Measurements from ENCODE around the gene KAZN. TPM values are rescaled to one million over a fixed set of nuclear protein-coding genes. Genes with fewer than 3 reads are reported as not detected.

KAZN gene
- total RNA-seq, 2 experiments from 2014 or later = 0.22 to 0.55 TPM

DNA sequence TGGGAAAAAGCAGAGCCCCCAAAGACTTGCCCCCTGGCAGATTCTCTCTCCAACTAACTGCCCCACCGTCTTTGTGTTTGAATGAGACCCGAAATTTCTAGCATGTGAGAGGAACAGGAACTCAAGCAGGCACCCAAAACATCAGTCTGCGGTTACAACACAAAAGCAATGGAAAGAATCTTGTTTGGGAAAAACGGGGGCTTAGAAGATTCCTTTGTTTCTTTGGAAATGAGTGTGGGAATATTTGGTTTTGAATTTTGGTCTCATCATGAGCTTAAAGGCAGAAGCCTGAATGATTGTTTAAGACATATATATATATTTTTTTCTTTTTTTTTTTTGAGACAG, 366.2 kb downstream of the KAZN start:
- Histone ChIP-seq H3K4me3 (ENCODE audit: low read length) (no peak overlapping the region), H3K9me3 (ENCODE audit: control insufficient read depth in 1 of 2, insufficient read depth in 1 of 2, low read length in 2 of 2) (peaks cover 0 to 12% of the 10 kb centered on the region in 2 experiments), H3K4me1 (ENCODE audit: insufficient read depth, low read length) (peaks cover 17% of the 10 kb centered on the region), H3K27ac (ENCODE audit: low read depth in 1 of 2, low read length in 2 of 2) (no peak overlapping the region), H3K27me3 (ENCODE audit: control insufficient read depth in 1 of 2, insufficient read depth in 2 of 2, low read length in 2 of 2) (no peaks in the 10 kb centered on the region), H3K36me3 (ENCODE audit: insufficient read depth, low read length) (no peaks in the 10 kb centered on the region)
- ATAC-seq (ENCODE audit: poor library complexity) (no peak), DNase-seq (no peak)
- CTCF ChIA-PET = no interaction called here
- intact Hi-C loops (cut with DNase I, micrococcal nuclease) = no loop called here
- Mint-ChIP-seq H3K36me3 (ENCODE audit: low read depth) (no peaks in the 10 kb centered on the region), H3K27me3 (no peaks in the 10 kb centered on the region), H3K9me3 (no peaks in the 10 kb centered on the region), H3K4me3 (no peak overlapping the region), H3K27ac (no peak overlapping the region), H3K4me1 (ENCODE audit: low read depth) (peaks cover 9% of the 10 kb centered on the region)
- POLR2A ChIA-PET = no interaction called here
- TF ChIP-seq, protein P1, sequence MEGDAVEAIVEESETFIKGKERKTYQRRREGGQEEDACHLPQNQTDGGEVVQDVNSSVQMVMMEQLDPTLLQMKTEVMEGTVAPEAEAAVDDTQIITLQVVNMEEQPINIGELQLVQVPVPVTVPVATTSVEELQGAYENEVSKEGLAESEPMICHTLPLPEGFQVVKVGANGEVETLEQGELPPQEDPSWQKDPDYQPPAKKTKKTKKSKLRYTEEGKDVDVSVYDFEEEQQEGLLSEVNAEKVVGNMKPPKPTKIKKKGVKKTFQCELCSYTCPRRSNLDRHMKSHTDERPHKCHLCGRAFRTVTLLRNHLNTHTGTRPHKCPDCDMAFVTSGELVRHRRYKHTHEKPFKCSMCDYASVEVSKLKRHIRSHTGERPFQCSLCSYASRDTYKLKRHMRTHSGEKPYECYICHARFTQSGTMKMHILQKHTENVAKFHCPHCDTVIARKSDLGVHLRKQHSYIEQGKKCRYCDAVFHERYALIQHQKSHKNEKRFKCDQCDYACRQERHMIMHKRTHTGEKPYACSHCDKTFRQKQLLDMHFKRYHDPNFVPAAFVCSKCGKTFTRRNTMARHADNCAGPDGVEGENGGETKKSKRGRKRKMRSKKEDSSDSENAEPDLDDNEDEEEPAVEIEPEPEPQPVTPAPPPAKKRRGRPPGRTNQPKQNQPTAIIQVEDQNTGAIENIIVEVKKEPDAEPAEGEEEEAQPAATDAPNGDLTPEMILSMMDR (IDR thresholded peaks at IDR 0.05) = no peak

DNA sequence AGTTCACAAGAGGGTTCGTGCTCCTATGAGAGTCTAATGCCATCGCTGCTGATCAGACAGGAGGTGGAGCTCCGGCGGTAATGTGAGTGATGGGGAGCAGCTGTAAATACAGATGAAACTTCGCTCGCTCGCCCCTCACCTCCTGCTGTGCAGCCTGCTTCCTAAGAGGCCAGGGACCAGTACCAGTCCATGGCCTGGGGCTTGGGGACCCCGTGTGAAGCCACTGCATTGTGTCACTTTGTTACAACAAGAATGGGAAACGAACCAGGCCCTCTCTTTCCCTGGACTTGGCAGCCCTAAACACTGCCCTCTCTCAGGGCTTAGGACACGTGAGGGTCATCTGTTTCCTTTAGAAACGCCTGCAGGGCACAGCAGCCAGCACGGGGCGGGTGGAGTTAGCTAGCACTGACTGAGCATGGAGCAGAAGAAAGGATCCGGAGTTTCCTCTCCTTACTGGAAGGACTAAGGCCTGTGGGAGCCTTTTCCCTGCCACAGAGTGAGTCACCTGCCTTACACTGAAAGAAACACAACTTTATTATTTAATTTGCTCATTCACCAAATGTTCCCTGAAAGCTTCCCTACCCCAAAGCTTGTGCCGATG, 369.9 kb downstream of the KAZN start:
- intact Hi-C loops (cut with DNase I, micrococcal nuclease) = no loop called here
- peaks cover 5% of the 10 kb centered on the region for H3K27me3 Mint-ChIP-seq
- no peaks in the 10 kb centered on the region for H3K36me3 Mint-ChIP-seq (ENCODE audit: low read depth)
- peaks cover under 1% of the 10 kb centered on the region for H3K9me3 Mint-ChIP-seq
- TF ChIP-seq, protein P1 (IDR thresholded peaks at IDR 0.05) = no peak
- Histone ChIP-seq H3K4me1 (ENCODE audit: insufficient read depth, low read length) (peaks cover 21% of the 10 kb centered on the region), H3K36me3 (ENCODE audit: insufficient read depth, low read length) (no peaks in the 10 kb centered on the region), H3K4me3 (ENCODE audit: low read length) (no peak overlapping the region), H3K27me3 (ENCODE audit: control insufficient read depth in 1 of 2, insufficient read depth in 2 of 2, low read length in 2 of 2) (no peaks in the 10 kb centered on the region), H3K9me3 (ENCODE audit: control insufficient read depth in 1 of 2, insufficient read depth in 1 of 2, low read length in 2 of 2) (peaks cover 0 to 4% of the 10 kb centered on the region in 2 experiments), H3K27ac (ENCODE audit: low read depth in 1 of 2, low read length in 2 of 2) (no peak overlapping the region)
- ChIA-PET CTCF (no interaction called here), POLR2A (no interaction called here)
- ATAC-seq (ENCODE audit: poor library complexity) (no peak), DNase-seq (no peak)
- H3K27ac Mint-ChIP-seq = no peak overlapping the region
- peaks cover 16% of the 10 kb centered on the region for H3K4me1 Mint-ChIP-seq (ENCODE audit: low read depth)
- H3K4me3 Mint-ChIP-seq = no peak overlapping the region

DNA sequence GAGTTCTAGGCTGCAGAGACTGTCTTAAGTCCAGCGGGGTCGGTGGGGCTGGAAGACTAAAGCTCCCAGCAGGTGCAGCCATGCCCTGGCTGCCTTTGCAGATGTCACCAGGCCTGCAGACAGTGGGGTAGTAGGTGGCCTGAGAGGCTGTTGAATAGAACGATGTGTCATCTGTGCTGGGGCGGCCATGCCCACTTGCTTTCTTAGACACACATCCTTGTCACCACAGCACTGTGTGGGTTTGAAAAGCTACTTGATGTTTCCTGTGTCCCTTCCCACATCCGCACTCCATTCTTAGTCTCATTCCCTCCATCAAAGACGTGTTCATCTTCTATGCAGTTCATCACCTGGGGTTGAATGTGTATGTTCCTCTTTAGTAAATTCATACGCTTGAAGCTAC, 370.5 kb downstream of the KAZN start:
- peaks cover 21% of the 10 kb centered on the region for H3K4me1 ChIP-seq (ENCODE audit: insufficient read depth, low read length)
- H3K4me3 ChIP-seq (ENCODE audit: low read length) = no peak overlapping the region
- no peaks in the 10 kb centered on the region for H3K27me3 ChIP-seq (ENCODE audit: control insufficient read depth in 1 of 2, insufficient read depth in 2 of 2, low read length in 2 of 2)
- CTCF ChIA-PET = no interaction called here
- TF ChIP-seq, protein P1 (IDR thresholded peaks at IDR 0.05) = no peak
- H3K27ac ChIP-seq (ENCODE audit: low read depth in 1 of 2, low read length in 2 of 2) = no peak overlapping the region
- H3K36me3 Mint-ChIP-seq (ENCODE audit: low read depth) = no peaks in the 10 kb centered on the region
- H3K4me1 Mint-ChIP-seq (ENCODE audit: low read depth) = peaks cover 16% of the 10 kb centered on the region
- H3K9me3 Mint-ChIP-seq = peaks cover 6% of the 10 kb centered on the region
- DNase-seq (peak in 7 of 14 experiments; percentile 3 to 52 (median 23)), ATAC-seq (ENCODE audit: poor library complexity) (peak; percentile 77)
- POLR2A ChIA-PET = no interaction called here
- peaks cover 5% of the 10 kb centered on the region for H3K27me3 Mint-ChIP-seq
- H3K36me3 ChIP-seq (ENCODE audit: insufficient read depth, low read length) = no peaks in the 10 kb centered on the region
- H3K9me3 ChIP-seq (ENCODE audit: control insufficient read depth in 1 of 2, insufficient read depth in 1 of 2, low read length in 2 of 2) = peaks cover 4 to 7% of the 10 kb centered on the region in 2 experiments
- peak overlapping the region; percentile 54 for H3K4me3 Mint-ChIP-seq
- no peak overlapping the region for H3K27ac Mint-ChIP-seq
- intact Hi-C loops (cut with DNase I, micrococcal nuclease) = no loop called here

Data from CD4-positive, alpha-beta T cell (primary cell).